HEK293 (cell line): ENCODE data around the gene BLOC1S2.

Source experiments
- BCL11B ChIP-seq: fragments of 450-650 bp; formaldehyde crosslinking; IDR thresholded peaks from 2 replicates; pipeline ENCODE4 v1.5.1; 2016; ENCODE audit warnings: low read depth, missing biosample characterization, missing genetic modification characterization
- GFI1B ChIP-seq: fragments of 450-650 bp; formaldehyde crosslinking; IDR thresholded peaks from 2 replicates; pipeline ENCODE4 v1.5.1; 2016; ENCODE audit warnings: missing biosample characterization, missing genetic modification characterization
- GLIS2 ChIP-seq: fragments of 450-650 bp; formaldehyde crosslinking; IDR thresholded peaks from 2 replicates; pipeline ENCODE4 v1.5.1; 2016; ENCODE audit warnings: missing biosample characterization, missing genetic modification characterization
- HOXD13 ChIP-seq: sonication (generic); formaldehyde crosslinking; IDR thresholded peaks from 2 replicates; pipeline ENCODE4 v1.8.0; 2022; ENCODE audit warnings: missing genetic modification reagents, borderline replicate concordance
- KLF10 ChIP-seq: fragments of 450-650 bp; IDR thresholded peaks from 2 replicates; pipeline ENCODE4 v1.5.1; 2018; ENCODE audit warnings: missing biosample characterization, mild to moderate bottlenecking, missing genetic modification characterization
- MEIS1 ChIP-seq: sonication (generic); formaldehyde crosslinking; IDR thresholded peaks from 2 replicates; pipeline ENCODE4 v1.8.1; 2022; ENCODE audit warnings: missing genetic modification reagents, mild to moderate bottlenecking, borderline replicate concordance
- OVOL3 ChIP-seq: fragments of 450-650 bp; formaldehyde crosslinking; IDR thresholded peaks from 2 replicates; pipeline ENCODE4 v1.5.1; 2016; ENCODE audit warnings: missing biosample characterization, missing genetic modification characterization
- PRDM1 ChIP-seq: fragments of 450-650 bp; formaldehyde crosslinking; IDR thresholded peaks from 2 replicates; pipeline ENCODE4; 2016; ENCODE audit warnings: missing biosample characterization, missing genetic modification characterization
- PRDM10 ChIP-seq: fragments of 450-650 bp; formaldehyde crosslinking; IDR thresholded peaks from 2 replicates; pipeline ENCODE4 v1.5.1; 2016; ENCODE audit warnings: missing biosample characterization, missing genetic modification characterization
- SP3 ChIP-seq: fragments of 450-650 bp; formaldehyde crosslinking; IDR thresholded peaks from 2 replicates; pipeline ENCODE4 v1.5.1; 2016; ENCODE audit warnings: missing biosample characterization, missing genetic modification characterization
- WT1 ChIP-seq: fragments of 450-650 bp; formaldehyde crosslinking; IDR thresholded peaks from 2 replicates; pipeline ENCODE4 v1.5.1; 2016; ENCODE audit warnings: missing biosample characterization, missing genetic modification characterization
- ZBTB48 ChIP-seq: fragments of 450-650 bp; formaldehyde crosslinking; IDR thresholded peaks from 2 replicates; pipeline ENCODE4 v1.5.1; 2016; ENCODE audit warnings: missing biosample characterization, missing genetic modification characterization
- ZEB2 ChIP-seq: fragments of 450-650 bp; formaldehyde crosslinking; IDR thresholded peaks from 2 replicates; pipeline ENCODE4 v1.5.1; 2016; ENCODE audit warnings: missing biosample characterization, missing genetic modification characterization
- ZNF16 ChIP-seq: fragments of 450-650 bp; formaldehyde crosslinking; IDR thresholded peaks from 2 replicates; pipeline ENCODE4 v1.5.1; 2016; ENCODE audit warnings: low read depth, missing biosample characterization, missing genetic modification characterization
- ZNF169 ChIP-seq: fragments of 450-650 bp; formaldehyde crosslinking; IDR thresholded peaks from 2 replicates; pipeline ENCODE4 v1.5.1; 2016; ENCODE audit warnings: missing biosample characterization, missing genetic modification characterization
- ZNF18 ChIP-seq: fragments of 450-650 bp; formaldehyde crosslinking; IDR thresholded peaks from 2 replicates; pipeline ENCODE4 v1.5.1; 2016; ENCODE audit warnings: missing biosample characterization, missing genetic modification characterization
- ZNF274 ChIP-seq, 2 experiments: fragments of 200-500 bp in 1 of 2; fragments of 450-650 bp in 1 of 2; sonication (Bioruptor generic) in 1 of 2; formaldehyde crosslinking in 1 of 2; IDR thresholded peaks; 2 replicates each; pipeline versions ENCODE4 v1.5.1 to v1.6.1; 2014 to 2016; ENCODE audit warnings: borderline replicate concordance in 1 of 2, inconsistent platforms in 1 of 2, low read length in 1 of 2, missing biosample characterization in 1 of 2, missing genetic modification characterization in 1 of 2
- ZNF302 ChIP-seq: fragments of 450-650 bp; formaldehyde crosslinking; IDR thresholded peaks from 2 replicates; pipeline ENCODE4 v1.5.1; 2016; ENCODE audit warnings: missing biosample characterization, missing genetic modification characterization, low read depth
- ZNF311 ChIP-seq: fragments of 450-650 bp; formaldehyde crosslinking; IDR thresholded peaks from 2 replicates; pipeline ENCODE4 v1.5.1; 2017; ENCODE audit warnings: missing biosample characterization, missing genetic modification characterization, borderline replicate concordance
- ZNF350 ChIP-seq: fragments of 450-650 bp; formaldehyde crosslinking; IDR thresholded peaks from 2 replicates; pipeline ENCODE4 v1.5.0; 2017; ENCODE audit warnings: missing biosample characterization, mild to moderate bottlenecking, missing genetic modification characterization
- ZNF354C ChIP-seq: fragments of 450-650 bp; formaldehyde crosslinking; IDR thresholded peaks from 2 replicates; pipeline ENCODE4 v1.5.1; 2016; ENCODE audit warnings: missing biosample characterization, missing genetic modification characterization, low read depth, borderline replicate concordance
- ZNF621 ChIP-seq: fragments of 450-650 bp; formaldehyde crosslinking; IDR thresholded peaks from 2 replicates; pipeline ENCODE4 v1.5.1; 2017; ENCODE audit warnings: missing biosample characterization, missing genetic modification characterization
- ZNF624 ChIP-seq: fragments of 450-650 bp; formaldehyde crosslinking; IDR thresholded peaks from 2 replicates; pipeline ENCODE4 v1.5.1; 2017; ENCODE audit warnings: missing biosample characterization, missing genetic modification characterization
- ZNF658 ChIP-seq: fragments of 450-650 bp; formaldehyde crosslinking; IDR thresholded peaks from 2 replicates; pipeline ENCODE4; 2016; ENCODE audit warnings: missing biosample characterization, missing genetic modification characterization
- ZNF791 ChIP-seq: fragments of 450-650 bp; formaldehyde crosslinking; IDR thresholded peaks from 2 replicates; pipeline ENCODE4 v1.5.1; 2016; ENCODE audit warnings: missing biosample characterization, missing genetic modification characterization
- ZNF830 ChIP-seq: fragments of 450-650 bp; IDR thresholded peaks from 2 replicates; pipeline ENCODE4 v1.5.0; 2018; ENCODE audit warnings: missing biosample characterization, missing genetic modification characterization, low read depth, mild to moderate bottlenecking, moderate library complexity
- ZNF843 ChIP-seq: fragments of 450-650 bp; formaldehyde crosslinking; IDR thresholded peaks from 2 replicates; pipeline ENCODE4 v1.5.1; 2016; ENCODE audit warnings: missing biosample characterization, missing genetic modification characterization
- ZXDB ChIP-seq: fragments of 450-650 bp; formaldehyde crosslinking; IDR thresholded peaks from 2 replicates; pipeline ENCODE4 v1.5.1; 2016; ENCODE audit warnings: missing biosample characterization, missing genetic modification characterization
- TF ChIP-seq, protein P1 (sequence below): fragments of 450-650 bp; formaldehyde crosslinking; IDR thresholded peaks from 2 replicates; pipeline ENCODE4 v1.5.1; 2016; ENCODE audit warnings: missing biosample characterization, missing genetic modification characterization
- TF ChIP-seq, protein P2 (sequence below): fragments of 450-650 bp; formaldehyde crosslinking; IDR thresholded peaks from 2 replicates; pipeline ENCODE4 v1.5.1; 2016; ENCODE audit warnings: missing biosample characterization, missing genetic modification characterization, low read depth

The BLOC1S2 gene

GRCh38 chr10:100286051-100287033, at the start of gene BLOC1S2 (continued):
- TF ChIP-seq MEIS1 (CRISPR knock-in tag) (no peak), ZNF354C (tag by site-specific recombination) (no peak), ZNF830 (no peak), ZXDB (tag by site-specific recombination) (peak; percentile 96), ZNF350 (tag by site-specific recombination) (no peak), GLIS2 (tag by site-specific recombination) (peak; percentile 69), GFI1B (tag by site-specific recombination) (peak; percentile 18; the same call in 1 of the 2 replicates), ZNF791 (tag by site-specific recombination) (no peak), ZNF843 (peak; percentile 76), ZEB2 (peak; percentile 84), ZNF274 (IDR thresholded peaks at IDR 0.05; ENCODE audit: low read length) (no peak), ZNF274 (tag by site-specific recombination; IDR thresholded peaks at IDR 0.05; ENCODE audit: borderline replicate concordance) (no peak), BCL11B (tag by site-specific recombination) (no peak; the same call in 1 of the 2 replicates), PRDM10 (tag by site-specific recombination) (peak; percentile 96), ZNF302 (tag by site-specific recombination) (peak; percentile 47; the same call in 1 of the 2 replicates), ZBTB48 (tag by site-specific recombination) (peak; percentile 91), ZNF311 (tag by site-specific recombination) (no peak), ZNF658 (tag by site-specific recombination) (no peak), ZNF621 (tag by site-specific recombination) (no peak), KLF10 (tag by site-specific recombination) (peak; percentile 60; the same call in 1 of the 2 replicates), OVOL3 (peak; percentile 44), ZNF18 (tag by site-specific recombination) (0 out of 2 replicates have a peak, but pooled peaks have one; percentile 35), WT1 (peak; percentile 44), SP3 (tag by site-specific recombination) (peak; percentile 95), PRDM1 (no peak), ZNF624 (tag by site-specific recombination) (peak; percentile 85; the same call in 1 of the 2 replicates), HOXD13 (CRISPR knock-in tag) (no peak), ZNF169 (tag by site-specific recombination) (no peak), ZNF16 (no peak)
- TF ChIP-seq, protein P1, sequence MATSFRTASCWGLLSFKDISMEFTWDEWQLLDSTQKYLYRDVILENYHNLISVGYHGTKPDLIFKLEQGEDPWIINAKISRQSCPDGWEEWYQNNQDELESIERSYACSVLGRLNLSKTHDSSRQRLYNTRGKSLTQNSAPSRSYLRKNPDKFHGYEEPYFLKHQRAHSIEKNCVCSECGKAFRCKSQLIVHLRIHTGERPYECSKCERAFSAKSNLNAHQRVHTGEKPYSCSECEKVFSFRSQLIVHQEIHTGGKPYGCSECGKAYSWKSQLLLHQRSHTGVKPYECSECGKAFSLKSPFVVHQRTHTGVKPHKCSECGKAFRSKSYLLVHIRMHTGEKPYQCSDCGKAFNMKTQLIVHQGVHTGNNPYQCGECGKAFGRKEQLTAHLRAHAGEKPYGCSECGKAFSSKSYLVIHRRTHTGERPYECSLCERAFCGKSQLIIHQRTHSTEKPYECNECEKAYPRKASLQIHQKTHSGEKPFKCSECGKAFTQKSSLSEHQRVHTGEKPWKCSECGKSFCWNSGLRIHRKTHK (tag by site-specific recombination), result no peak
- TF ChIP-seq, protein P2, sequence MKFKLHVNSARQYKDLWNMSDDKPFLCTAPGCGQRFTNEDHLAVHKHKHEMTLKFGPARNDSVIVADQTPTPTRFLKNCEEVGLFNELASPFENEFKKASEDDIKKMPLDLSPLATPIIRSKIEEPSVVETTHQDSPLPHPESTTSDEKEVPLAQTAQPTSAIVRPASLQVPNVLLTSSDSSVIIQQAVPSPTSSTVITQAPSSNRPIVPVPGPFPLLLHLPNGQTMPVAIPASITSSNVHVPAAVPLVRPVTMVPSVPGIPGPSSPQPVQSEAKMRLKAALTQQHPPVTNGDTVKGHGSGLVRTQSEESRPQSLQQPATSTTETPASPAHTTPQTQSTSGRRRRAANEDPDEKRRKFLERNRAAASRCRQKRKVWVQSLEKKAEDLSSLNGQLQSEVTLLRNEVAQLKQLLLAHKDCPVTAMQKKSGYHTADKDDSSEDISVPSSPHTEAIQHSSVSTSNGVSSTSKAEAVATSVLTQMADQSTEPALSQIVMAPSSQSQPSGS (tag by site-specific recombination), result no peak
